Dedifferentiated amniotic fluid mesenchymal stem cell (primary cell): ENCODE data around the gene SERPINE2.

Experiments used
- DNase-seq: peaks from one replicate; pipeline ENCODE4 v3.0.0-alpha.2; 2016; ENCODE audit errors: extremely low spot score

SERPINE2 gene

GRCh38 chr2:224042191-224042696 lies 3.2 kb upstream of the SERPINE2 start:
- DNase-seq: no peak

- DNase-seq: no peak
Measured at GRCh38 chr2:224041554-224041953, 2.5 kb upstream of the SERPINE2 start.

GRCh38 chr2:224040753-224041152 lies 1.7 kb upstream of the SERPINE2 start:
- no peak for DNase-seq

- DNase-seq: no peak
Measured at GRCh38 chr2:224039770-224040440, 819 bp upstream of the SERPINE2 start.

- no peak for DNase-seq
Measured at GRCh38 chr2:224038830-224039079, 331 bp downstream of the SERPINE2 start.

- no peak for DNase-seq
Measured at GRCh38 chr2:224038049-224038829, 847 bp downstream of the SERPINE2 start.

GRCh38 chr2:224036731-224037361 lies 2.2 kb downstream of the SERPINE2 start:
- no peak for DNase-seq

GRCh38 chr2:224034017-224034416 lies 5.1 kb downstream of the SERPINE2 start:
- no peak for DNase-seq

- no peak for DNase-seq
Measured at GRCh38 chr2:224033601-224034000, 5.5 kb downstream of the SERPINE2 start.

- DNase-seq: no peak
Measured at GRCh38 chr2:224032283-224032682, 6.8 kb downstream of the SERPINE2 start.

- no peak for DNase-seq
Measured at GRCh38 chr2:224031358-224031970, 7.6 kb downstream of the SERPINE2 start.

- no peak for DNase-seq
Measured at GRCh38 chr2:224030786-224031185, 8.3 kb downstream of the SERPINE2 start.

GRCh38 chr2:224029876-224030275 lies 9.2 kb downstream of the SERPINE2 start:
- no peak for DNase-seq

GRCh38 chr2:224027931-224028330 lies 11.2 kb downstream of the SERPINE2 start:
- DNase-seq: no peak

GRCh38 chr2:224027070-224027469 lies 12.0 kb downstream of the SERPINE2 start:
- DNase-seq: no peak

- no peak for DNase-seq
Measured at GRCh38 chr2:224025874-224026273, 13.2 kb downstream of the SERPINE2 start.

- no peak for DNase-seq
Measured at GRCh38 chr2:224024270-224024669, 14.8 kb downstream of the SERPINE2 start.

GRCh38 chr2:224023188-224023587 lies 15.9 kb downstream of the SERPINE2 start:
- peak; percentile 34 for DNase-seq

GRCh38 chr2:224022486-224022885 lies 16.6 kb downstream of the SERPINE2 start:
- DNase-seq: no peak

GRCh38 chr2:224020523-224020922 lies 18.6 kb downstream of the SERPINE2 start:
- no peak for DNase-seq

- DNase-seq: no peak
Measured at GRCh38 chr2:224017957-224018356, 21.1 kb downstream of the SERPINE2 start.

GRCh38 chr2:224016963-224017362 lies 22.1 kb downstream of the SERPINE2 start:
- no peak for DNase-seq

- no peak for DNase-seq
Measured at GRCh38 chr2:224014336-224014735, 24.8 kb downstream of the SERPINE2 start.
